ENCODE data around the gene RACGAP1.

RACGAP1 gene

DNA sequence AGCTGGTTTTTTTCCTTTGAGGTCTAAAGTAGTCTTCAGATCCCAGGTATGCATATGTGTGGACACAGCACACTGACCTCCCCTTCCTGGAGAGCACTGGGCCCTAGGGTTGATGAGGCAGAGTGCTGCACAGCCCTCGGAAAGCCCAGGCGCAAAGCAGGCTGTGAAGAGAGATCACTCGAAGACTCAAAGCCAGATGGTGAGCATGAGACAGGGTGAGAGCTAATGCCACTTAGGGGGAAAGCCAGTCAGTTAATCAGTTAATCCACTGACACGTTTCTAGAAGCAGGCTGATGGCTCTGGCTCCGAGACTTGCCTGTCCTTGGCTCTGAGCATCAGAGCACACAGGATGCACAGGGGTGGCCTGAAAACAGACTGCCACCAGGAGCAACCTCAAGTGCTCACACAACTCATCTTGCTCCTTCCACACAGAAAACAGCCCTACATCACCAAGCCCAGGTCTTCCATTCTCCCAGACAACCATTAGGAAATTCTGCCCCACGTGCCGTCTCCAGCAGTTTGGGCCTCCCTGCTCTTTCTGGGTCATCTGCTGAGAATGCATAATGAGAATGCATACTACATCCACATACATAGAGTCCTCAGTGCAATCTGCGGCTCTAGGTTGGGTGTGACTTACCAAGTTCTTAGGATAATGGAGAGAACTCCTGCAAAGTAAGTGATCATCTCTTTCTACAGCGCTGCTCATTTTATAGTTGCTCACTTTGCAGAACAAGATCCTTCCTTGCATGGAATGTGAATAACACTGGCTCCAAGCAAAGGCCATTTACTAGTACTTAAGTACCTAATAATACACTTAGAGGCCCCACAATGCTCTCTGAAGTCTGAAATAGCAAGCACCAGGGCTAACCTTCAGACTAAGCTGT is 40.6 kb downstream of the RACGAP1 start:
- DNase-seq, result no peak

- no peak for DNase-seq
Measured at GRCh38 chr12:49983892-49984291, 41.4 kb downstream of the RACGAP1 start.

- no peak for DNase-seq
Measured at GRCh38 chr12:49982246-49983087, 42.8 kb downstream of the RACGAP1 start.

GRCh38 chr12:49980501-49981349 is 44.6 kb downstream of the RACGAP1 start:
- DNase-seq, result no peak

DNA sequence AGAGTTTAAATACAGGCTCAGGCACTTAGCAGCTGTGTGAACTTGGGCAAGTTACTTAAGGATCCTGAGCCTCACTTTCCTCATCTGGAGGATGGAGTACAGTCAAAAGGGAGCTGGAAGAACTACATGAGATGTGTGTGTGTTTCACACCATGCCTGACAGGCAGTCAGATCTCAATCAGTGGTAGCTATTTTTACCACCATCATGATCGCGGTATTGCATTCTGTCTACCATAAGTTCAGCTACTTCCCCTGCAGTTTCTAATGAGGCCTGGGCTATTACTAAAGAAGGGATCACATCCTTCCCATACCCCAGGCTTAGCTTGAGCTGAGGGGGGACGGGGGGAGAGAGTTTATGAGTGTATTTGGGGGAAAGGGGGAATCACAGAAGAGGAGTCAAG is 45.5 kb downstream of the RACGAP1 start:
- no peak for DNase-seq

- no peak for DNase-seq
Measured at GRCh38 chr12:49979016-49979586, 46.2 kb downstream of the RACGAP1 start.

DNA sequence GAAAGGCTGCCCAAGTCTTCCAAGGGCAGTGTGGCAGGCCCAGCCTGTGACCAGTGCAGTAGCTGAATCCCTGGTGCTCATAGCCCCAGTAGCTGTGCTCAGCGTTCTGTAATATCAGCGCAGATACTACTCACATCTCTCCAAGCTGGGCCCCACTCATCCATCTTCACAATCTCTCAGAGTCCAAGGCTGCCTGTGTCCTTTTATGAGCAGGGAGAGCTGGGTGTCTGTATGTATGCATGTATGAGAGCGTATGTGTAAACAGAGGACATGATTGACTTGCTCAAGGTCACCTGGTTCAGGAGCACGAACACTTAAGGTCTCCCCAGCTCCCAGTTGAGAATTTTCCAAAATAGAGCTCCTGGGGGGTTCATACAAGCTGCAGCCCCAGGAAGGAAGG is 47.2 kb downstream of the RACGAP1 start:
- no peak for DNase-seq

DNA sequence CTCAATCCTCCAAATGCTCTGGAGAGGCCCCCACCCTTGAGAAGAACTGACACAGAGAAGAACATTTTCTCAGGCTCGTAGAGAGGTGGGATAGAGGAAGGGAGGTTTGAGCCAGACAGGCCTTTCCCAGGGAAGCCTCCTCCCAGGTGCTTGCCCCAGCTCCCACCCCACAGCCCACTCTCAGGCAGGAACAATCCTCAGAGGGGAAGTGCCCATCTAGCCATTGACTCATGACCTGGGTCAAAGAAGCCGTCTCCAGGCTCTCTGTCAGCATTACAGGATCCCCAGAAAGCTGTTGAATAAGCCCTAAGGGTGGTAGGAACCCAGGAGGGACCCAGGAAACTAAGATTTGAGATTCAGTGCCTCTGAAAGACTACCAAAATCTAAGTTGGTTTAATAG is 48.7 kb downstream of the RACGAP1 start:
- DNase-seq, result no peak

DNA sequence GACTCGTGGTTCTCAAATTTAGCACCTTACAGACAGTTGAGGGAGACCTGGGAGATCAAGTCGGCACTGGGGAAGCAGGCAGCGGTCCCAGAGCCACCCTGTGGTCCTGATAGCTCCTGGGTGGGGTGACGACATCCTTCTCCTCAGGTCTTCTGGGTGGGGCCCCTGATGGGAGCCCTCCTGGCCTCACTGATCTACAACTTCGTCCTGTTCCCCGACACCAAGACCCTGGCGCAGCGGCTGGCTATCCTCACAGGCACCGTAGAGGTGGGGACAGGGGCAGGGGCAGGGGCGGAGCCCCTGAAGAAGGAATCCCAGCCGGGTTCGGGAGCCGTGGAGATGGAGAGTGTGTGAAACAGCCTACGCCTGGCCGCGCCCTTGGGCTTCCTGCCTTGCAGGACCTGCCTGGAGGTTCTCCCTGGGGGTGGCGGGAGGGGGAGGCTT is 50.0 kb downstream of the RACGAP1 start:
- DNase-seq, result no peak

DNA sequence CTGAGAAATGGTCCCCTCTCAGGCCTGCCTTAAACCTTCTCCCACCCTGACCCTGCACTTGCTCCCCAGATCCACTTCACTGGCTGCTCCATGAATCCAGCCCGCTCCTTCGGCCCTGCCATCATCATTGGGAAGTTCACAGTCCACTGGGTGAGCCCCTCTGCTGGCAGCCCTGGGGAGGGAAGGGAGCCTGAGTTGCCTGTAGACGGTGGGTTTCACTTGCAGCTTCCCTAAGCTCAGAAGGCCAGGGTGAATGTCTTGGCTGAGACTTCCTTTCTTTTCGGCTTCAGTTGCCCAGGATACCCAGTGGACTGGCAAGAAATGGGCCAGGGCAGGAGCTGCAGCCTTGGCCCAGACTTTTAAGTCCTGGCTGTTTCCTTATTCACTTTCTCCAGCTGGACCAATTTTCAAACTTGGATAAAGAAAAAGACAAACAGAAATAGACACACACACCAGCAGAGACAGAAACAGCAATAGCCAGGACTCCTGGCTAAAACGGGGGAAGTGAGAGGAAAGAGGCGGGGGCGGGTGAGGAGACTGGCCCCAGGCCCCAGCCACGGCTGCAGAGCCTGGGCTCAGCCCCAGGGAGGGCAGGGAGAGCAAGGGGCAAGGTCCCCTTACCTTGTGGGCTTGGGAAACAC is 50.5 kb downstream of the RACGAP1 start:
- no peak for DNase-seq

GRCh38 chr12:49974231-49974675 is 51.0 kb downstream of the RACGAP1 start:
- no peak for DNase-seq

DNA sequence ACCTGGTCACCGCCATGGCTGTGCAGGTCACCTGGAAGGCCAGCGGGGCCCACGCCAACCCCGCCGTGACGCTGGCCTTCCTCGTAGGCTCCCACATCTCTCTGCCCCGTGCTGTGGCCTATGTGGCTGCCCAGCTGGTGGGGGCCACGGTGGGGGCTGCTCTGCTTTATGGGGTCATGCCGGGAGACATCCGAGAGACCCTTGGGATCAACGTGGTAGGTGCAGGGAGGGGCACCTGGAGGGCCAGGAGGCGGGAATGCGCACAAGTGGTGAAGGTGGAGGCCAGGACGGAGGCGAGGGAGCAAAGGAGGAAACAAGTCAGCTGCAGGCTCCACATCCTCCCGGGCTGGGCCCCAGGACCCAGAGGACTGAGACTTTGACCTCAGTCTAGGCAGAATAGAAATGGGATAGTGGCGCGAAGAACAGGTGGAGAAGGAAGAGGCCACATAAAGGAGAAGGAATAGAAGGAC is 51.9 kb downstream of the RACGAP1 start:
- no peak for DNase-seq

GRCh38 chr12:49972641-49973360 is 52.5 kb downstream of the RACGAP1 start, which contains the start of gene AQP6:
Gene AQP6 (plus strand): TSS chr12:49972947. CDS start chr12:49973174, 227 bp downstream.
- no peak for DNase-seq

DNA sequence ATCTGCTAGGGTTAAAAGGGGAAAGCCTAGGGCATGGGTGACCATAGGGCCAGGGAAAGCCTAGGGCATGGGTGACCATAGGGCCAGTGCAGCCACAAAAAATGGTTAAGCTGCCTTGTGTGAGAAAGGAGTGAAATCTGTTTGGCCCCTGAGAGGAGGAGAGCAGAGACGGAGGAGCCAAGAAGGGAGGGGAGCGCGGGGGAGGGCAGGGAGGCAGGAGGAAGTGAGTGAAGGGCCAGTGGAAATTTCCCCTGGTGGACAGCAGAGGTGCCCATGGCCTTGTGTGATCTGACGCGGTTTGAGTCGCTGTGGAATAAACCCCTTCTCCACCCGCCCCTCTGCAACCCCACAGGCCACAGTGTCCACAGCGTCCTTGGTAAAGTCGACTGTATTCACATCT is 53.2 kb downstream of the RACGAP1 start:
- no peak for DNase-seq

DNA sequence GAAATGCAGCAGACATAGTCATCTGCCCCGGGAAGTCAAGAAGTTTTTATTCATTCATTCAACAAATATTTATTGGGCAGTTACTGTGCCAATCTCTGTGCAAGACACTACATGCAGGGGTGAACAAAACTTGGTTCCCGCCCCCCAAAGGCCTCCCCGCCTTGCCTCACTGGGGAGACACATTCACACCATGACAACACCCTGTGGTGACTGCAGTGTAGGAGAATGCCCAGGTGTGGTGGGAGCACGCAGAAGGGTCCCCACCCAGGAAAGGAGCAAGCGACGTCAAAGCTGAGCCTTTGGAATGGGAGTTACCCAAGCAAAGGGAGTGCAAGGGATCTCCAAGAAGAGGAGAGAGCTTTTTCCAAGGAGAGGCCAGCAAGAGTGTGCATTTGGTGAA is 54.2 kb downstream of the RACGAP1 start:
- no peak for DNase-seq

DNA sequence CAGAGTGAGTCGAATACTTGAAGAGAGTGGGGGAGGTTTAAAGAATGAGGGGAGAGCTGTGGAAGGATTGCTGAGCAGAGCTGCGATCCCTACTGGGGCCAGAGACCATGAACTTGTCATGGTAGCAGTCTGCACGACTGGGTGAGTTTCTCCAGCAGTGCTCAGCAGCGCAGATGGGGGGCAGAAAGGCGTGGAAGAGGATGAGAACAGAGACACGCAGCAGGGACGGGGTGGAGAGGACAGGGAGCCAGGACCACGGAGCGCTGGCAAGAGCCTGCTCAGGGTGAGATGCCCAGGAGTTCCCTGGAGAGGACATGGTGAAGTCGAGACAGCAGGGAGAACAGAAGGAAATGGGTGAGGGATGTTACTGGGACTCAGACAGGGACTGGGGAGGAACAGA is 54.6 kb downstream of the RACGAP1 start:
- no peak for DNase-seq

DNA sequence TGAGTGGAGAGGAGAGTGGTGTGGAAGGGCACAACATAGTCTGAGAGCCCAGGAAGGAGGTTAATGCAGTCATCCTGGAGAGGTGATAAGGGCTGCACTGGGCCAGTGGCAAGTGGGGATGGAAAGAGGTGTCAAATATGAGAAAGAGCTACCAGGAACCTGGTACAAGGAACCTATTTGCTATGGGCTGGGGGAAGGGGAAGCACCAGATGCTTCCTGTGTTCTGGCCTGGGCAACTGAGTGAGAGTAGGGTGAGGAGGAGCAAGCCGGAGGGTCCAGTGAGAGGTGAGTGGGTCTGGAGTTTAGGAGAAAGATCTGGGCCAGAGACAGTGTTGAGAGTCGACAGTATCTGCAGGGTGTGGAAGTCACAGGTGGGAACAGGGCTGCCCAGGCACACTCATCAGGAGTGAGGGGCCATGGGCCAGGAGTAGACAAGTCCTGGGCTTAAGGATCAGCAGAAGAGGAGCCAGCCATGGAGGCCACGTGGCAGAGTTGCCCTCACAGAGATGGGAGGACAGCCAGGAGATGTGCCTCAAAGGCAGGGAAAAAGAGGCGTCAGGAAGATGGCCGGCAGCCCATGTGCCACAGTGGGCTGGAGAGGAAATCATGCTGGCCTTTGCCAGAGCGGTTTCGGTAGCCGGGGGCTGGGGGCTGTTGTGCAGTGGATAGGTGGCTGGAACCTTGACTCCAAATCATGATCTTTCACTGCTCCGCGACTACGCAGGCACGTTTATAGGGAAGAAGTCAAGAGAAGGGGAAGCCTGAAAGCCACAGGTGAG is 55.5 kb downstream of the RACGAP1 start:
- DNase-seq, result no peak

DNA sequence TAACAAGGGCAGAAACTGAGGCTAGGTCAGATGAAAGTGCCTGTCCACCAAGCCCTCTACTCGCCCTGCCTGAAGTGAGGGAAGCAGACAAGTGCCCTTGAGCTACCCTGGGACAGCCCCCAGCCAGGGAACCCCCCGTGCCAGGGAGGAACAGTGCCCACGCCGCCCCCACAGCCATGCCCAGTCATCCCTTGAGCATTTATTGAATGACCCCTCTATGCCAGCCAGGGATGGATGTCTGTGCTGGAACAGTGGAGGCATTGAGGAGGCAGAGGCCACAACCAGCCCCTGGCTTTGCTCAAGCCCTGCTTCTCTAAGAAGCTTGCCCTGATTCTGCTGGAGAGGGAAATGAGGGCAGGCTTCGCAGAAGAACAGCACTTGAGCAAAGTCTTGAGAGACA is 56.3 kb downstream of the RACGAP1 start:
- no peak for DNase-seq

GRCh38 chr12:49968471-49968870 is 56.8 kb downstream of the RACGAP1 start:
- no peak for DNase-seq

DNA sequence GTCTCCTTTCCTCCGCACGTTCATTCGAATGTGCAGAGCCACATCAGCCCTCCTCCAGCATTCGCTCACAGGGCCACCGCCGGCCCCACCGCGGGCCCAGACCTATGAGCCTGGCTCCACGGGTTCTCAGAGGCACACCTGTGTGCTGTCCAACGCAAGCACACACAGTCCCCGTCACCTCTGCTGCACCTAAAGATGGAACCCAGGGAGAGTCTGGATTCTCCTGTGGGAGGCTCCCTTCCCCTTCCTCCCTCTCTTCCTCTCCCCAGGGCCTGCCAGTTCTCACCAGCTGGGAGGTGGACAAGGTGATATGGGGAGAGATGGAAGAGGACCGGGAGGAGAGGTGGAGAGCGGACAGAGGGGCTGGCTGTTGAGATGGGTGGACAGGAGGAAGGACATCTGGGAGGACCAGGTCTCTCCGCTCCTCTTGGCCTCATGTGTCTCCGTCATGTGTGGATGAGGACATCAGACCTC is 57.5 kb downstream of the RACGAP1 start:
- no peak for DNase-seq

Data from CD4-positive, alpha-beta T cell treated with Interleukin-12 subunit alpha and Interleukin-12 subunit beta, for 1 hour (primary cell).